Measurements from ENCODE around the gene TKT.
A peak's percentile ranks its signal among the peaks of the same experiment; 100 is the strongest.
"Not testable (repeated sequence)": the region's sequence is repeated elsewhere in the genome, so short reads cannot be mapped to it uniquely, and the experiment has no call there.

Gene TKT, protein sequence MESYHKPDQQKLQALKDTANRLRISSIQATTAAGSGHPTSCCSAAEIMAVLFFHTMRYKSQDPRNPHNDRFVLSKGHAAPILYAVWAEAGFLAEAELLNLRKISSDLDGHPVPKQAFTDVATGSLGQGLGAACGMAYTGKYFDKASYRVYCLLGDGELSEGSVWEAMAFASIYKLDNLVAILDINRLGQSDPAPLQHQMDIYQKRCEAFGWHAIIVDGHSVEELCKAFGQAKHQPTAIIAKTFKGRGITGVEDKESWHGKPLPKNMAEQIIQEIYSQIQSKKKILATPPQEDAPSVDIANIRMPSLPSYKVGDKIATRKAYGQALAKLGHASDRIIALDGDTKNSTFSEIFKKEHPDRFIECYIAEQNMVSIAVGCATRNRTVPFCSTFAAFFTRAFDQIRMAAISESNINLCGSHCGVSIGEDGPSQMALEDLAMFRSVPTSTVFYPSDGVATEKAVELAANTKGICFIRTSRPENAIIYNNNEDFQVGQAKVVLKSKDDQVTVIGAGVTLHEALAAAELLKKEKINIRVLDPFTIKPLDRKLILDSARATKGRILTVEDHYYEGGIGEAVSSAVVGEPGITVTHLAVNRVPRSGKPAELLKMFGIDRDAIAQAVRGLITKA

DNA sequence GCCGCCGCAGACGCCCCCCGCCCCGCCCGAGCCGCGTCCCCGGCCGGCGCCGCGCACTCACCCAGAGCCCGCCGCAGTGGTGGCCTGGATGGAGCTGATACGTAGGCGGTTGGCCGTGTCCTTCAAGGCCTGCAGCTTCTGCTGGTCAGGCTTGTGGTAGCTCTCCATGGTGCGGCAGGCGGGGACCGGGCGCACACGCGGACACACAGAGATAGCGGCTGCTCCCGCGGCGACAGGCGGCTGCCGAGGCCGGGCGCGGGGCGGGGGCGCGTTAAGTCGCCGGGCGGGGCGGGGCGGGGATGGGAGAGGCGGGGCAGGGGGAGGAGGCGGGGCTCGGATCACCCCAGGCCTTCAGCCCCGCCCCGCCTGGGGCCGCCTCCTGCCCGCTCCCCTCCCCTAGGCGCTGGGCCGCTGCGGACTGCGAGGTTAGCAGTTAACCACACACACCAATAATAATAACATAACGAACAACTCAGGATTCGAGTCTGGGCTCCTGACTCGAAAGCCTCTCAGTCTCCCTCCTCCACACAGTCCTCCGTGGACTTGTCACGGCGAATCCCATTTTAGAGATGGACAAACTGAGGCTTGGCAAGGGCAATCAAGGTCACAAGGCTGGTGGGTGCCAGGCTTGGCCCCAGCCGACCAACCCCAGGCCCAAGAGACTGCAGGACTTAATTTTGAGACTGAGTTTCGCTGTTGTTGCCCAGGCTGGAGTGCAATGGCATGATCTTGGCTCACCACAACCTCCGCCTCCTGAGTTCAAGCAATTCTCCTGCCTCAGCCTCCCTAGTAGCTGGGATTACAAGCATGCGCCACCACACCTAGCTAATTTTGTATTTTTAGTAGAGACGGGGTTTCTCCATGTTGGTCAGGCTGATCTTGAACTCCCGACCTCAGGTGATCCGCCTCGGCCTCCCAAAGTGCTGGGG lies at the start of gene TKT:
TKT (minus strand) TSS at position 248 of the 929 bp plus-strand sequence; CDS start at position 168, 80 bp downstream.
- DNase-seq, result peak; percentile 42

DNA sequence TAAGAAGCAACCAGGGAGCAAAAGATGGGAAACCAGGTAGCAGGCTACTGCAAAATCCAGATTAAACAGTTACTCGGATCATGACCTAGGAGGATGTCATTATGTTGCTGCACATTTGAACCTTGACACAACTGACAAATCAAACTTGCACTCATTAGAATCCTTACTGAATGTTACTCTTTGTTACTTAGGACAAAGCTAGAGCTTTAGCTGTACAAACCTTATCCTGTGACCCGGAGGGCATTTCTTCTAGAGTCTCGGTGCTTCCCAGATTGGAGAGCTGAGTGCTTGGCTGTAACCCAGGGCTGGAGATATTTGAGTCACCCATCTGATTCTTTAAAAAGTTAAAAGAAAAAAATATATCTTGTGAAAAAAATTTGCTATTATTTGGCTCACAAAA lies 48.1 kb upstream of the TKT start:
- no peak for DNase-seq

DNA sequence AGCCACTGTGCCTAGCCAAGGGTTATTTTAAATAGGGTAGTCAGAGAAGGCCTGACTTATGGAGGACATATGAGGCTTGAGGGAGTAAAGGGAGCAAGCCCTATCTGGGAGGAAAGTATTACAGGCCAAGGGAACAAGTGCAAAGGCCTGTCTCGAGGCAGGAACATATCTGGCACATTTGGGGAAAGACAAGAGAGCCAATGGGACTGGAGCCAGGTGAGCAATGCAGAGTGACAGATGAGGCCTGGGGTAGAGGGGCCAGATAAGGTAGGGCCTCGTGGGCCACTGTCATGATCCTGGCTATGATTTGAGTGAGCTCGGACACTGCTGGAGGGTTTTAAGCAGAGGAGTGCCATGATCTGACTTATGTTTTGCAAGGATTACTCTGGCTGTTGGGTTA lies 47.7 kb upstream of the TKT start:
- no peak for DNase-seq

DNA sequence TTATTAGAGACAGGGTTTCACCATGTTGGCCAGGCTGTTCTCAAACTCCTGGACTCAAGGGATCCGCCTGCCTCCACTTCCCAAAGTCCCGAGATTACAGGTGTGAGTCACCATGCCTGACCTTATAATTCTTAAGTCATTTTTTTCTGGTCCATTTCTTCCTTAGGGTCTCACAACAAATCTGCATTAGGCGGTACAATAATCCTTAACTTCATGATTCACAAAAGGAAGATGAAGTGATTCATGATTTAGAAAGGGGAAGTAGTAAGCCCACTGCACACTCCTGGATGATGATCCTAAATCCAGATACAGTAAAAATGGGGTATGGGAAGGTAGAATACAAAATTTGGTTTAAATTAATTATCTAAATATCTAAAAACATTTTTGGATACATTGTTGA lies 45.0 kb upstream of the TKT start:
- DNase-seq, result no peak

DNA sequence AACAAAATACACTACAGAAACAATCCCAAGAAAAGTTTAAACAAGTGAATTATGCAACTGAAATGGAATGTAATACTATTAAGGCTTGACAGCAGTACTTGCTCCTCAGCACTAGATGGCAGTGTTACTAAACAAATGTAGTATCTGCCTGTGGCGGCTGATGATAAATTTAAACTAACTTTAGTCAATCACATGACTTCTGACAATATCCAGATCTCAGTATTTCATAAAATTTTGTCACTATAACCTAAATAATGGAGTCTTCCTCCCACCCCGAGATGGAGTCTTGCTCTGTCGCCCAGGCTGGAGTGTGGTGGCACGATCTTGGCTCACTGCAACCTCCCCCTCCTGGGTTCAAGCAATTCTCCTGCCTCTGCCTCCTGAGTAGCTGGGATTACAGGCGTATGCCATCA lies 43.8 kb upstream of the TKT start:
- not testable (repeated sequence) for DNase-seq

DNA sequence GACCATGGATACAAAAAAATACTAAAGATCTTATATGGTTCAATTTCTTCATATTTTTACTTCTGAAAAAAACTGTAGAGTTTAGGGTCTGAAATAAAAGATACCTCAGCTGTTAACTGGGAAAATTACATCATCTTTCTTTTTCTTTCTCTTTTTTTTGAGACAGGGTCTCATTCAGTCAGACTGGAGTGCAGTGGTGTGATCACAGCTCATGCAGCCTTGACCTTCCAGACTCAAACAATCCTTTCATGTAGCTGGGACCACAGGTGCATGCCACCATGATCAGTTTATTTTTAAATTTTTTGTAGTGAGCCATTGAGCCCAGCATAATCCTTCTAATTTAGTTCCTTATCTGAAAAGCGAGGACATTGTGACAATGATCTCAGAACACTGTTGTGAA lies 39.6 kb upstream of the TKT start:
- DNase-seq, result no peak

DNA sequence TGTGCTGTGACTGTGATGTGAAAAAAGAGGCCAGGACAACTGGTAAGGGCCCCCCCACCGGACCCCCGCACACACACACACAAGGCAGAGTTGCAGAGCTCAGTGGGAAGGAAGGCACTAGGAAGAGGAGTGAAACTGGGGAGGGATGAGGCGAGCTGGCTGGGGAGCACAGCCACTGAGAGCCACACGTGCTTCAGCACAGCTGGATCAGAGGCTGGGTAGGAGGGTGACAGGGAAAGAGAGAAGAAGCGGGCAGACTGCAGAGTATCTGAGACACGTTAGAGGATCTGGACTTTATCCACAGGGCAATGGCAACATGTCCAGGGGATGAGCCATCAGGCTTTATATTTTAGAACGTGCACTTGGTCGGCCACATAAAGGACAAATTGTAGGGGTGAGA lies 38.0 kb upstream of the TKT start:
- no peak for DNase-seq

DNA sequence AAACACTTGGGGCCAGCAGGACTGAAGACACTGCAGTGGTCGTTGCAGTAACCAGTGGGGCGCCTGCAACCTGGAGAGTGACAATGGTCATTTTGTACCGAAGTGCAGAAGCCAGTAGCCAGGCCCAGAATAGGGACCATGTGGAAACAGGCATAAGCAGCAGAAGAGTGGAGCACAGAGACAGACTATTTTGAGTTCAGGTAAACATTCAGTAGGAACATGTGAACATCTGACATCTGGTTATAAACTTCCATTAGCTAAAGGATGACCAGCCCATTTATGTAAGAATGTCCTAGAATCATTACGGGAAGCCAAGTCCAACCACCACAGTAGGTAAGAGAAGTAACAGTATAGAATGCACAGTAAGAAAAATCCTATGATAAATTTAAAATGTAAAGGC lies 32.4 kb upstream of the TKT start:
- no peak for DNase-seq

DNA sequence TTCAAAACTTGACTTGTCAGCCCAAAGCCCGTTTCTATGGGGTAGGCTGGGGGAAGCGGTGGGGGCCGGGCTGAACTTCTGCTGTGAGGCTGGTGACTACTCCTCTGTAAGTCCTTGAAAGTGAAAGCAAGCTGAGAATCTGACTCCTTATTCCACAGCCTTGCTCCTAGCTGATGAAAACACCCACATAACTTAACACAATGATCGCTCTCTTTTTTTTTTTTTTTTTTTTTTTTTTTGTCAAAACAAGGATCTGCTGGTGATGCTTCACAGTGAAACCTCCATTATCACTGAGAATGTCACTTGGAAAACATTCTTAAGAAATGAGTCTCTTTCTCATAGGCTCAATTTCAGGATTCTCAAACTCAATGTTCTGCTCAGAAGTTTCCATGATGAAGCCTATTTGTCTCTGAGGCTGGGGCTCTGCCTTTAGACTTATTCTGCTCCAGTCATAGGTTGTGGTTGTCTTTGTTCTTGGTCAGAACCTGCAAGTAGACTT lies 31.4 kb upstream of the TKT start:
- DNase-seq, result no peak

DNA sequence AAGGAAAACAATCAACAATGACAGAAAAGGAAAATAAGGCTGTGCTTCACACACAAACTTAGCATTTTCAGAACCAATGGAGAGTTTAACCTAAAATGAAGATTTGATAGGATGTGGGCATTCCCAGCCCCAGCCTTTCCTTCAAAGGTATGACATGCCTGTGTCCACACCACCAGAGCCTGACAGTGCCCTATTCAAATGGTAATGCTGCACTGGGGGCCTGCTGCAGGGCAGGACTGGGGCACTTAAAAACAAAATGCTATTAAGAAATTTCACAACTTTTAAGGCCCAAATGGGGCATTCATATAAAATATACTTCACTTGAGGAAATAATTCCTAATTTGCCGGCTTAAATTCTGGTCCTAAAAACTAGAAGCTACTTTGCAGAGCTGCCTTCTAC lies 30.9 kb upstream of the TKT start:
- no peak for DNase-seq

DNA sequence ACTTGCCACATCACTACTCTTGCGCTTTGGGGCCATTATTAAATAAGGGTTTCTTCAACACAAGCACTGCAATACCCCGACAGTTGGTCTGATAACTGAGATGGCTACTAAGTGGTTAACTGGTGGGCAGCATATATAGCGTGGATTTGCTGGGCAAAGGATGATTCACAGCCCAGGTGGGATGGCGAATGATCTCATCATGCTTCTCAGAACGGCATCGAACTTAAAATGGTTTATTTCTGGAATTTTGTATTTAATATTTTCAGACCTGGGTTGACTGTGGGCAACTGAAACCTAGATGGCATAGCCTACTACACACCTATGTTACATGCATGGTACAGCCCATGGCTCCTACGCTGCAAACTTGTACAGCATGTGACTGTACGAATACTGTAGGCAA lies 26.8 kb upstream of the TKT start:
- DNase-seq, result no peak

DNA sequence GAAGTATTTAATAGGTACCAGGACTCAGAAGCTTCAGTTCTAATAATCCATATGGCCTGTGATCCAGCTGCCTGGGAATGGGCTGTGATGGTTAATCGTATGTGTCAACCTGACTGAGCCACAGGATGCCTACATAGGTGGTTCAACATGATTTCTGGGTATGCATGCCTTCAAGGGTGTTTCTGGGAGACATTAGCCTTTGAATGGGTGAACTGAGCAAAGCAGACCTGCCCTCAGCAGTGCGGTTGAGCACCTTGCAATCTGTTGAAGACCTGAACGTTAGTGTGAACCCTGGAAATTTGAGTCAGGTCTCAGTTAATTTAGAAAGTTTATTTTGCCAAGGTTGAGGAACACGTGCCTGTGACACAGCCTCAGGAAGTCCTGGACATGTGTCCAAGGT lies 22.8 kb upstream of the TKT start:
- DNase-seq, result no peak

DNA sequence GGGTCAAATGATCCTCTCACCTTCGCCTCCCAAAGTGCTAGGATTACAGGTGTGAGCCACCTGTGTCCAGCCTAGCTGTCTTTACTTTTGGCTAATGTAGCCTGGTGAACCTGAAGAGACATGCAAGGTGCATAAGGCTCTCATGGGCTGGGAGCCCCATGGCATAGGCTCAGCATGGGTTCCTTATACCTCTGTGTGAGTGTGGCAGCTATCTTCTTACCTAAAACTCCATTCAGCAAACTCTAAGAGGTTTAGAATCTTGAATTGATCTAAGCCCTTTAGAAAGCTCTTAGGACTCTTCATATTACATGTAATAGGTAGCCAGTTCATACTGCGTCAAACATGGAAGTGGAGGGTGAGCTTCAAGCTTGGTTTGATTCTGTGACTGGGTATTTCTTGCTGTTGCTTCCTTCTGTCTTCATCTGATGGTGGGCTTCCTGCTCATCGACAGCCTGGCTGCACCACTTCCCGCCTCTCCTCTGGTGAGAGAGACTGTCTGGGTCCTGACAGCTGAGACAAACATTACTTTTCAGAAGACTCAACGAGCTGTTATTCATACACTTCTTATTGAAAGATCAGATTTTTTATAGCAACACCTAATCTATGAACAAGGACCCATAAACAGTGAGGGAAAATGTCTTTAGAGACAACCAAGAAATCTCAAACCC lies 19.2 kb upstream of the TKT start:
- no peak for DNase-seq

DNA sequence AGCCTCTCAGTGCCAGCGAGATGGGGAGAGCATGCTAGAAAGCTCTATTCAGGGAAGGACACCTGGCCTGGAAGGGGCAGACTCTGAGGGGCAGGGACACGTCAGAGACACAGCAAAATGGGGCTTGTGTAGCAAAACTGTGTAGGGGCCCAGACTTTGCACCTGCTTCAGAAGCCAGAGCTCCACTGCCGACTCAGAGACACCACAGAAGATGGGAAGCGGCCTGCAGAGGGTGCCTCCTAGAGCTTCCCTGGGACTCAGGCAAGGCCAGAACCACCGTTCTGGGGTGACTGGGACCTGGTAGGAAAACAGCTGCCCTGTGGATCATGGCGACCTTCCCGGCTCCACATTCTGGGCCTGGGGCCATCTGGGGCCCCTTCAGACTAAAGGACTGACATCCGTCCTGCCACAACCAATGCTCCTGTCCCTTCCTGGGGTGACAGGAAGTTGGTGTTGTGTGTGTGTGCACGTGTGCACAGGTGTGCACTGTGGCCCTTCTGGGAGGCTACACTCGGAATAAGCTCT lies 17.4 kb upstream of the TKT start:
- DNase-seq, result no peak

DNA sequence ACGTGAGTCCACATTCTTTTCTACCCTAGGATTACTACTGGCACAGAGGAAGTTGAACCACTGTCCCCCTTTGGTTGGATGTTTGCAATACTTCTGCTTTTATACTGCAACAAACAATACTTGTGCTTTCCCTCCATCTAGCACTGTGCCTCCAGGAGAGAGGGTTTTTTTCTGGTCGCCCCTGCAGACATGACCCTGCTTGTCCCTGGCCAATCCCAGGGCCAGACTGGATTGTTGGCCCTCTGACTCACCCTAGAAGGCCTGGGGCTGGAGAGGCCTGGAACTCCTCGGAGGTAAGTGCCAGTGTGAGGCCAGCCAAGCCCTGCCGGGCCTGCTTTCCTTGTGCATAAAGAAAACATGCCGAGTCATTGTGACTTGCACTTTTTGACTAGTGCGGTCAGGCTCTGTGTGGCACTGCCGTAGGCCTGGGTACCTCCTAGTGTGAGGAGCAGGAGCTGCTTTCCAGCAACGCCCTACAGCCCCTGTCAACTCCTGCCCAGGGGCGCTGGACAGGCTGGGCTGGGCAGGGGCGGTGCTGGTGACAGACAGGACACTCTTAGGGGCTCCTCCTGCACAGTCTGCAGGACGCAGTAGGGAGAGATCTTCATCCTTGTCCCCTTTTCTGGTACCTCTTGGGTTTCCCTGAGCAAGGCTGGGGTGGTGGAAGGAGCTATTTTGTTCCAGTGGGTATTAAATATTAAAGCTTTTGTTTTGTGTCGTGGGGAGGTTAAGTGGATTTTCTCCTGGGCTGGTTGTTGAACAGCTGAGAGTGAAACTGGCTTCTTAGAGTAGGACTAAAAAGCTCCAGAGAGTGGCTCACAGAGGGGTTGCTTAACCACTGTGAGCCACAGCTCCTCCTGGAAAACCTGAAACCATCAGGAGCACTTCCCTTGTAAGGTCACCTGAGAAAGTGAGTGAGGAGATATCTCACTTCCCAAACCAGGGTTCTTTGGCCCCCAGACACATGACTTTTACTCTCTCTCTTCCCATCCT lies 14.4 kb upstream of the TKT start:
- no peak for DNase-seq

DNA sequence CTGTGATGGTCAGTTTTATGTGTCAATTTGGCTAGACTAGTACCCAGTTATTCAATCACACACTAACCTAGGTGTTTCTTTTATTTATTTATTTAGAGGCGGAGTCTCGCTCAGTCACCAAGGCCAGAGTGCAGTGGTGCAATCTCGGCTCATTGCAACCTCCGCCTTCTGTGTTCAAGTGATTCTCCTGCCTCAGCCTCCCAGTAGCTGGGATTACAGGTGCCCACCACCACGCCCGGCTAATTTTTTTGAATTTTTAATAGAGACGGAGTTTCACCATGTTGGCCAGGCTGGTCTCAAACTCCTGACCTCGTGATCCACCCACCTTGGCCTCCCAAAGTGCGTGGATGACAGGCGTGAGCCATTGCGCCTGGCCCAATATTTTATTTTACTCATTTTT lies 13.4 kb upstream of the TKT start:
- DNase-seq, result not testable (repeated sequence)

DNA sequence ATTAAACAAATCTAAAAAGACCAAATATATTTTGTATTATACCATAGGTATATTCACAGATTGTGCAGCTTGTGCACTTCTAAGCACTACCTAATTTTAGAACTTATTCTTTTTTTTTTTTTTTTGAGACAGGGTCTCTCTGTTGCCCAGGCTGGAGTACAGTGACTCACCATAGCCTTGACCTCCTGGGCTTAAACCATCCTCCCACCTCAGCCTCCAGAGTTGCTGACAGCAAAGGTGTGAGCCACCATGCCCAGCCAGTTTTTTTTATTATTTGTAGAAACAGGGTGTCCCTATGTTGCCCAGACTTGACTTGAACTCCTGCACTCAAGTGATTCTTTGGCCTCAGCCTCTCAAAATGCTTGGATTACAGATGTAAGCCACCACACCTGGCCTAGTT lies 11.9 kb upstream of the TKT start:
- DNase-seq, result no peak

DNA sequence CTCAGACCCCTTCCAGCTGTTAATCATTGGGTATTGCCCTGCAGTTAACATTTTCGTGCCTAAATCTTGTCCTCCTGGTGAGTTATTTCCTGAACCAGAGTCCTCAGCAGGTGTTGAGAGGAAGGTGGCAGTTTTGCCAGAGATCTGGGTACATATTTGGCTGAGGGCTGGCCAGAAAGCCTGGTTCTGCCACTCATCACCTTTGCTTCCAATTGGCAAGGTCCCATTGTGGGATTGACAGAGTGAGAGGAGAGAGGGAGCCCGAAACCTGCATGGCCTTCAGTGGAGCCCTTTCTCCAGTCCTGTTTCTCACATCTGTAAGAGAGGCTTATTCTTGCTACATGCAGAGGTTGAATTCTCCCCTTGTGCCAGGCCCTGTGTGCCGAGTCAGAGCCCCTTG lies 8.9 kb upstream of the TKT start:
- no peak for DNase-seq

DNA sequence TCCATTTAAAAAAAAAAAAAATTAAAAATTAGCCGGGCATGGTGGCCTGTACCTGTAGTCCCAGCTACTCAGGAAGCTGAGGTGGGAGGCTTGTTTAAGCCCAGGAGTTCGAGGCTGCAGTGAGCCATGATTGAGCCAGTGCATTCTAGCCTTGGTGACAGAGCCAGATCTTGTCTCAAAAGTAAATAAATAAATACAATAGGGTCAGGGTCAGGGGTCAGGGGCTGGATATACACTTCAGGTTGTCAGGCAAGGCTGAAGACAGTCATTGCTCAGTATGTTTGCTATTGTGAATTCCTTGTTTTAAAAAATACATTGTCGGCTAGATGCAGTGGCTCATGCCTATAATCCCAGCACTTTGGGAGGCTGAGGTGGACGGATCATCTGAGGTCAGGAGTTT lies 8.1 kb upstream of the TKT start:
- no peak for DNase-seq

DNA sequence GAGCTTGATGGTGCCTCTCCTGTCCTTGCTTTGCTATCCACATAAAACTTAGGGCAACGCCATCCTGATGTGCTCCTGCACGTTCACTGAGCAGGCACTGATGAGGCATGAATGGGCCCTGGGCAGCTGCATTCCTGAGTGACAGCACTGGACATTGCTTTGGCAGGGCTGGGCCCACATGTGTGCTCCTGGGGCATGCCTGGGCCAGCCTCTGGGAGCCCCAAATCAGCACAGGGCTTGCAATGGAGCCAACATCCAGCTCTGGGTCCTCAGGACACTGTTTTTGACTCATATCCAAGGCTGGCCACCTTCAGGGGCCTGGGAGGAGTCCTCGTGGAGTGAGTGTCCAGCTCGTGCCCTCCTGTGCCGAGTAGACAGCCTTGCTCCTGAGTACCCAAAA lies 5.9 kb upstream of the TKT start:
- DNase-seq, result no peak

DNA sequence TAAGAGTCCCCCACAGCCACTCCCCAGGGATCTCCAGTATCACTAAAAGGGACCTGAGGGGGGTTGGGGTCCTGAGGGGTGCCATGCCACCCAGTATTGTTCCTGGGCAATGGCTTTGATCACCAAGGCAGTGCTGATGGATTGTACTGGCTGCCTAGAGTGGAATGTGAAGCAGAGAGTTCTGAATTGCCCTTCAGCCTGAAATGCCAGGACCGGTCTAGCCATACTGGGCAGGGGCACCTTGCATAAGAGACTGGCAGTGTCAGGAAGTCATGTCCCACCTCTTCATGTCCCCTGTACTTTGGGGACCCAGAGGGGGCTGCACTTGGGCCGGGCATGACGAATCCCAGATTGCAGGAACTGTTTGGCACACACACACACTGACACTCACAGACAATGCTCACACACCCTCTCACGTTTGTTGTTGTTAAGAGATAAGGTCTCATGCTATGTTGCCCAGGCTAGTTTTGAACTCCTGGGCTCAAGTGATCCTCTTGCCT lies 4.5 kb upstream of the TKT start:
- no peak for DNase-seq

Measured in NCI-H1092 (cell line).